Nephron (organoid): ENCODE data around the gene NACC2.

Experiments used
- H3K27ac Mint-ChIP-seq, 3 experiments: 2 replicates each; pipeline ENCODE4 v1.8.0; 2020; ENCODE audit warnings: mixed read lengths in 3 of 3, mild to moderate bottlenecking in 2 of 3, moderate library complexity in 1 of 3
- H3K27me3 Mint-ChIP-seq: 2 replicates; pipeline ENCODE4 v1.8.0; 2021; ENCODE audit warnings: low read depth, mild to moderate bottlenecking, moderate library complexity, mixed read lengths
- H3K36me3 Mint-ChIP-seq: 2 replicates; pipeline ENCODE4 v1.8.0; 2020; ENCODE audit warnings: low read depth, mixed read lengths
- H3K4me1 Mint-ChIP-seq: 2 replicates; pipeline ENCODE4 v1.8.0; 2020; ENCODE audit warnings: mixed read lengths
- H3K4me3 Mint-ChIP-seq, 3 experiments: 2 replicates each; pipeline ENCODE4 v1.8.0; 2020; ENCODE audit warnings: mild to moderate bottlenecking in 3 of 3, mixed read lengths in 3 of 3, moderate library complexity in 2 of 3
- H3K9me3 Mint-ChIP-seq: 2 replicates; pipeline ENCODE4 v1.8.0; 2020; ENCODE audit warnings: mixed read lengths
- CTCF ChIP-seq, 3 experiments: fragments of 200-600 bp; sonication (generic); IDR thresholded peaks; one replicate each; pipeline ENCODE4 v1.5.0; 2021; ENCODE audit warnings: antibody characterized with exemption in 3 of 3; ENCODE audit not compliant: unreplicated experiment in 3 of 3

The NACC2 gene

GRCh38 chr9:135973277-135974219, 121.5 kb downstream of the NACC2 start:
- TF ChIP-seq CTCF (IDR thresholded peaks at IDR 0.05; ENCODE audit: unreplicated experiment in 3 of 3) = no peak
- Mint-ChIP-seq H3K27me3 (peaks cover 39% of the 10 kb centered on the region), H3K4me1 (peaks cover 17% of the 10 kb centered on the region), H3K9me3 (no peaks in the 10 kb centered on the region), H3K36me3 (no peaks in the 10 kb centered on the region), H3K27ac (no peak overlapping the region), H3K4me3 (no peak overlapping the region)

- H3K4me3 Mint-ChIP-seq = no peak overlapping the region
- no peak overlapping the region for H3K27ac Mint-ChIP-seq
- no peaks in the 10 kb centered on the region for H3K36me3 Mint-ChIP-seq
- no peak for TF ChIP-seq CTCF (IDR thresholded peaks at IDR 0.05; ENCODE audit: unreplicated experiment in 3 of 3)
- peaks cover 48% of the 10 kb centered on the region for H3K27me3 Mint-ChIP-seq
- H3K9me3 Mint-ChIP-seq = no peaks in the 10 kb centered on the region
- peaks cover 23% of the 10 kb centered on the region for H3K4me1 Mint-ChIP-seq
Observed at GRCh38 chr9:135971892-135972291, 123.2 kb downstream of the NACC2 start.

GRCh38 chr9:135971111-135971766, 123.8 kb downstream of the NACC2 start:
- no peak overlapping the region for H3K4me3 Mint-ChIP-seq
- H3K36me3 Mint-ChIP-seq = no peaks in the 10 kb centered on the region
- H3K27ac Mint-ChIP-seq = no peak overlapping the region
- H3K27me3 Mint-ChIP-seq = peaks cover 43% of the 10 kb centered on the region
- peaks cover 17% of the 10 kb centered on the region for H3K4me1 Mint-ChIP-seq
- H3K9me3 Mint-ChIP-seq = no peaks in the 10 kb centered on the region
- TF ChIP-seq CTCF (IDR thresholded peaks at IDR 0.05; ENCODE audit: unreplicated experiment in 3 of 3) = no peak

- no peak overlapping the region for H3K4me3 Mint-ChIP-seq
Observed at GRCh38 chr9:135970128-135970815, 124.8 kb downstream of the NACC2 start.

More at GRCh38 chr9:135970128-135970815, 124.8 kb downstream of the NACC2 start:
- Mint-ChIP-seq H3K27ac (no peak overlapping the region), H3K36me3 (no peaks in the 10 kb centered on the region), H3K27me3 (peaks cover 40% of the 10 kb centered on the region), H3K4me1 (peaks cover 17% of the 10 kb centered on the region), H3K9me3 (no peaks in the 10 kb centered on the region)
- no peak for TF ChIP-seq CTCF (IDR thresholded peaks at IDR 0.05; ENCODE audit: unreplicated experiment in 3 of 3)
